PFSK-1 (cell line): ENCODE data around the gene ERICH6B.

ENCODE experiments used
- FOXP2 ChIP-seq: optimal IDR thresholded peaks from 2 replicates; pipeline ENCODE3; 2011; ENCODE audit warnings: borderline replicate concordance, control low read depth, inconsistent platforms; ENCODE audit not compliant: insufficient read depth; ENCODE audit errors: extremely low read length, extremely low read depth
- POLR2AphosphoS5 ChIP-seq: IDR thresholded peaks from 2 replicates; pipeline ENCODE4 v1.6.1; 2012; ENCODE audit warnings: low read depth, mild to moderate bottlenecking, control low read depth, low read length, moderate library complexity
- REST ChIP-seq, 2 experiments: IDR thresholded peaks; 2 replicates each; pipeline versions ENCODE4 v1.6.1 to v1.8.0; 2011 to 2012; ENCODE audit warnings: low read depth in 2 of 2, low read length in 2 of 2, control low read depth in 1 of 2, inconsistent platforms in 1 of 2, mild to moderate bottlenecking in 1 of 2, moderate library complexity in 1 of 2; ENCODE audit not compliant: insufficient read depth in 1 of 2
- SIN3A ChIP-seq: IDR thresholded peaks from 2 replicates; pipeline ENCODE4 v1.6.1; 2012; ENCODE audit warnings: mild to moderate bottlenecking, low read length, moderate library complexity, borderline replicate concordance; ENCODE audit not compliant: insufficient read depth
- TAF1 ChIP-seq: IDR thresholded peaks from 2 replicates; pipeline ENCODE4 v1.6.1; 2012; ENCODE audit warnings: low read length, control low read depth, borderline replicate concordance; ENCODE audit not compliant: insufficient read depth

ERICH6B gene

GRCh38 chr13:45584816-45585215 lies 30.7 kb downstream of the ERICH6B start:
- TF ChIP-seq SIN3A (no peak), FOXP2 (no peak), REST (IDR thresholded peaks at IDR 0.05; ENCODE audit: insufficient read depth in 1 of 2, low read depth in 2 of 2, low read length in 2 of 2) (no peak), TAF1 (no peak), POLR2AphosphoS5 (no peak)

- TF ChIP-seq POLR2AphosphoS5 (no peak), TAF1 (no peak), SIN3A (no peak), FOXP2 (no peak), REST (IDR thresholded peaks at IDR 0.05; ENCODE audit: insufficient read depth in 1 of 2, low read depth in 2 of 2, low read length in 2 of 2) (no peak)
Measured at GRCh38 chr13:45582408-45583076, 33.0 kb downstream of the ERICH6B start.

- TF ChIP-seq FOXP2, result no peak
- no peak for TF ChIP-seq REST (IDR thresholded peaks at IDR 0.05; ENCODE audit: insufficient read depth in 1 of 2, low read depth in 2 of 2, low read length in 2 of 2)
- no peak for TF ChIP-seq TAF1
- no peak for TF ChIP-seq POLR2AphosphoS5
- no peak for TF ChIP-seq SIN3A
Measured at GRCh38 chr13:45576466-45576865, 39.1 kb downstream of the ERICH6B start.

GRCh38 chr13:45575830-45576180 lies 39.7 kb downstream of the ERICH6B start:
- TF ChIP-seq FOXP2 (no peak), REST (IDR thresholded peaks at IDR 0.05; ENCODE audit: insufficient read depth in 1 of 2, low read depth in 2 of 2, low read length in 2 of 2) (no peak), TAF1 (no peak), POLR2AphosphoS5 (no peak), SIN3A (no peak)
